ENCODE data around the gene RAD23A. TPM values are rescaled to one million over a fixed set of nuclear protein-coding genes. Genes with fewer than 3 reads are reported as not detected.

Gene RAD23A
- total and polyA plus RNA-seq, 10 of the 15 experiments (the other 5 are each of a cell fraction or from before 2014, with no cell fraction given), result 8.8 to 198 (median 119) TPM

DNA sequence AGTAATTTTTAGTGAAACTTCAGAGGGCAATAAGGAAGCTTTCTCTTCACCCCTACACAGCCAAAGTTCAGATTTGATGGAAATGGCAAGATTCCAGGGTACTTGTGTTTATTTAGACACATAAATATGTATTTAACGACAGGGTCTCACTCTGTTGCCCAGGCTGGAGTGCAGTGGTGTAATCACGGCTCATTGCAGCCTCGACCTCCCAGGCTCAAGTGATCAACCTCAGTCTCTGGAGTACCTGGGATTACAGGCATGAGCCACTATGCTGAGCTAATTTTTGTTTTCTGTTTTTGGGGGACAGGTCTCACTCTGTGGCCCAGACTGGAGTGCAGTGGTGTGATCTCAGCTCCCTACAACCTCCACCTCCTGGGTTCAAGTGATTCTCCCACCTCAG is 24.6 kb upstream of the RAD23A start:
- DNase-seq (ENCODE audit: low read depth, low spot score), result no peak
- BruUV-seq (replicated peaks), result no TSS peak
- ChIA-PET POLR2A (interaction anchor here (0.7 kb wide), 1 partner anchor 305 kb away, joined by 7 read pairs; no protein-coding TSS in a partner anchor), CTCF (interaction anchor here (0.6 to 1.5 kb wide), 2 partner anchors 44 to 47 kb away, joined by 3 to 4 read pairs; no protein-coding TSS in a partner anchor), SMC1A (ENCODE audit: uncharacterized antibody, unreplicated experiment) (interaction anchor here (1.3 to 2.6 kb wide), 3 partner anchors 11 to 44 kb away, joined by 3 to 14 read pairs (median 5); no protein-coding TSS in a partner anchor), RAD21 (ENCODE audit: unreplicated experiment) (interaction anchor here (1.0 to 1.9 kb wide), 2 partner anchors 9 to 44 kb away, joined by 3 to 6 read pairs; no protein-coding TSS in a partner anchor)
- Histone ChIP-seq H3K4me1 (ENCODE audit: control insufficient read depth, insufficient read depth, low read length) (peaks cover 3% of the 10 kb centered on the region; the same call in 1 of the 2 replicates), H3K4me2 (ENCODE audit: control insufficient read depth, insufficient read depth) (no peak overlapping the region), H3K9ac (ENCODE audit: control insufficient read depth, insufficient read depth, low read length) (no peak overlapping the region), H3K4me3 (no peak overlapping the region), H3K36me3 (ENCODE audit: control insufficient read depth in 2 of 2, insufficient read depth in 2 of 2, low read length in 1 of 2) (peaks cover 15 to 18% of the 10 kb centered on the region in 2 experiments), H3K27ac (ENCODE audit: control insufficient read depth, insufficient read depth) (no peak overlapping the region), H3K27me3 (replicated peaks in 1 of 2; ENCODE audit: control insufficient read depth in 2 of 2, insufficient read depth in 2 of 2, low read length in 1 of 2) (no peaks in the 10 kb centered on the region), H3K9me3 (replicated peaks; ENCODE audit: control insufficient read depth, insufficient read depth, low read length) (no peaks in the 10 kb centered on the region; the same call in 2 of the 3 replicates), H3K79me2 (ENCODE audit: control insufficient read depth, insufficient read depth, low read length) (no peaks in the 10 kb centered on the region), H4K20me1 (ENCODE audit: control insufficient read depth, insufficient read depth) (no peaks in the 10 kb centered on the region), H2AFZ (ENCODE audit: control insufficient read depth, low read depth, low read length) (no peak overlapping the region)
- in situ Hi-C loops (cut with MboI) (no loop called here), intact Hi-C loops (cut with micrococcal nuclease; ENCODE audit: unreplicated experiment) (no loop called here)
- no peak for FAIRE-seq
- ATAC-seq, result no peak
- WGBS (ENCODE audit: insufficient coverage, insufficient replicate concordance, low lambda C conversion rate, missing lambda C conversion rate), result 64% methylated on average over 3 of the region's 3 CpGs
- TF ChIP-seq ZSCAN29 (IDR thresholded peaks at IDR 0.05) (no peak), MEF2B (IDR thresholded peaks at IDR 0.05; ENCODE audit: partially characterized antibody, poor library complexity, severe bottlenecking) (no peak), HDAC2 (IDR thresholded peaks at IDR 0.05) (no peak), ZNF622 (IDR thresholded peaks at IDR 0.05) (no peak), ZNF274 (IDR thresholded peaks at IDR 0.05; ENCODE audit: insufficient read depth, insufficient read length) (no peak), SMARCA5 (IDR thresholded peaks at IDR 0.05) (no peak), ASH2L (IDR thresholded peaks at IDR 0.05; ENCODE audit: borderline replicate concordance, low read depth) (no peak)
- TF ChIP-seq, protein P1, sequence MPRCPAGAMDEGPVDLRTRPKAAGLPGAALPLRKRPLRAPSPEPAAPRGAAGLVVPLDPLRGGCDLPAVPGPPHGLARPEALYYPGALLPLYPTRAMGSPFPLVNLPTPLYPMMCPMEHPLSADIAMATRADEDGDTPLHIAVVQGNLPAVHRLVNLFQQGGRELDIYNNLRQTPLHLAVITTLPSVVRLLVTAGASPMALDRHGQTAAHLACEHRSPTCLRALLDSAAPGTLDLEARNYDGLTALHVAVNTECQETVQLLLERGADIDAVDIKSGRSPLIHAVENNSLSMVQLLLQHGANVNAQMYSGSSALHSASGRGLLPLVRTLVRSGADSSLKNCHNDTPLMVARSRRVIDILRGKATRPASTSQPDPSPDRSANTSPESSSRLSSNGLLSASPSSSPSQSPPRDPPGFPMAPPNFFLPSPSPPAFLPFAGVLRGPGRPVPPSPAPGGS (IDR thresholded peaks at IDR 0.05; ENCODE audit: borderline replicate concordance, insufficient read depth, low read depth, low read length, poor library complexity, severe bottlenecking), result no peak
- TF ChIP-seq, protein P2, sequence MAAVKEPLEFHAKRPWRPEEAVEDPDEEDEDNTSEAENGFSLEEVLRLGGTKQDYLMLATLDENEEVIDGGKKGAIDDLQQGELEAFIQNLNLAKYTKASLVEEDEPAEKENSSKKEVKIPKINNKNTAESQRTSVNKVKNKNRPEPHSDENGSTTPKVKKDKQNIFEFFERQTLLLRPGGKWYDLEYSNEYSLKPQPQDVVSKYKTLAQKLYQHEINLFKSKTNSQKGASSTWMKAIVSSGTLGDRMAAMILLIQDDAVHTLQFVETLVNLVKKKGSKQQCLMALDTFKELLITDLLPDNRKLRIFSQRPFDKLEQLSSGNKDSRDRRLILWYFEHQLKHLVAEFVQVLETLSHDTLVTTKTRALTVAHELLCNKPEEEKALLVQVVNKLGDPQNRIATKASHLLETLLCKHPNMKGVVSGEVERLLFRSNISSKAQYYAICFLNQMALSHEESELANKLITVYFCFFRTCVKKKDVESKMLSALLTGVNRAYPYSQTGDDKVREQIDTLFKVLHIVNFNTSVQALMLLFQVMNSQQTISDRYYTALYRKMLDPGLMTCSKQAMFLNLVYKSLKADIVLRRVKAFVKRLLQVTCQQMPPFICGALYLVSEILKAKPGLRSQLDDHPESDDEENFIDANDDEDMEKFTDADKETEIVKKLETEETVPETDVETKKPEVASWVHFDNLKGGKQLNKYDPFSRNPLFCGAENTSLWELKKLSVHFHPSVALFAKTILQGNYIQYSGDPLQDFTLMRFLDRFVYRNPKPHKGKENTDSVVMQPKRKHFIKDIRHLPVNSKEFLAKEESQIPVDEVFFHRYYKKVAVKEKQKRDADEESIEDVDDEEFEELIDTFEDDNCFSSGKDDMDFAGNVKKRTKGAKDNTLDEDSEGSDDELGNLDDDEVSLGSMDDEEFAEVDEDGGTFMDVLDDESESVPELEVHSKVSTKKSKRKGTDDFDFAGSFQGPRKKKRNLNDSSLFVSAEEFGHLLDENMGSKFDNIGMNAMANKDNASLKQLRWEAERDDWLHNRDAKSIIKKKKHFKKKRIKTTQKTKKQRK (IDR thresholded peaks at IDR 0.05; ENCODE audit: low read depth, low read length), result no peak
- TF ChIP-seq, protein P3, sequence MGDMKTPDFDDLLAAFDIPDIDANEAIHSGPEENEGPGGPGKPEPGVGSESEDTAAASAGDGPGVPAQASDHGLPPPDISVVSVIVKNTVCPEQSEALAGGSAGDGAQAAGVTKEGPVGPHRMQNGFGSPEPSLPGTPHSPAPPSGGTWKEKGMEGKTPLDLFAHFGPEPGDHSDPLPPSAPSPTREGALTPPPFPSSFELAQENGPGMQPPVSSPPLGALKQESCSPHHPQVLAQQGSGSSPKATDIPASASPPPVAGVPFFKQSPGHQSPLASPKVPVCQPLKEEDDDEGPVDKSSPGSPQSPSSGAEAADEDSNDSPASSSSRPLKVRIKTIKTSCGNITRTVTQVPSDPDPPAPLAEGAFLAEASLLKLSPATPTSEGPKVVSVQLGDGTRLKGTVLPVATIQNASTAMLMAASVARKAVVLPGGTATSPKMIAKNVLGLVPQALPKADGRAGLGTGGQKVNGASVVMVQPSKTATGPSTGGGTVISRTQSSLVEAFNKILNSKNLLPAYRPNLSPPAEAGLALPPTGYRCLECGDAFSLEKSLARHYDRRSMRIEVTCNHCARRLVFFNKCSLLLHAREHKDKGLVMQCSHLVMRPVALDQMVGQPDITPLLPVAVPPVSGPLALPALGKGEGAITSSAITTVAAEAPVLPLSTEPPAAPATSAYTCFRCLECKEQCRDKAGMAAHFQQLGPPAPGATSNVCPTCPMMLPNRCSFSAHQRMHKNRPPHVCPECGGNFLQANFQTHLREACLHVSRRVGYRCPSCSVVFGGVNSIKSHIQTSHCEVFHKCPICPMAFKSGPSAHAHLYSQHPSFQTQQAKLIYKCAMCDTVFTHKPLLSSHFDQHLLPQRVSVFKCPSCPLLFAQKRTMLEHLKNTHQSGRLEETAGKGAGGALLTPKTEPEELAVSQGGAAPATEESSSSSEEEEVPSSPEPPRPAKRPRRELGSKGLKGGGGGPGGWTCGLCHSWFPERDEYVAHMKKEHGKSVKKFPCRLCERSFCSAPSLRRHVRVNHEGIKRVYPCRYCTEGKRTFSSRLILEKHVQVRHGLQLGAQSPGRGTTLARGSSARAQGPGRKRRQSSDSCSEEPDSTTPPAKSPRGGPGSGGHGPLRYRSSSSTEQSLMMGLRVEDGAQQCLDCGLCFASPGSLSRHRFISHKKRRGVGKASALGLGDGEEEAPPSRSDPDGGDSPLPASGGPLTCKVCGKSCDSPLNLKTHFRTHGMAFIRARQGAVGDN (IDR thresholded peaks at IDR 0.05), result no peak
- TF ChIP-seq, protein P4, sequence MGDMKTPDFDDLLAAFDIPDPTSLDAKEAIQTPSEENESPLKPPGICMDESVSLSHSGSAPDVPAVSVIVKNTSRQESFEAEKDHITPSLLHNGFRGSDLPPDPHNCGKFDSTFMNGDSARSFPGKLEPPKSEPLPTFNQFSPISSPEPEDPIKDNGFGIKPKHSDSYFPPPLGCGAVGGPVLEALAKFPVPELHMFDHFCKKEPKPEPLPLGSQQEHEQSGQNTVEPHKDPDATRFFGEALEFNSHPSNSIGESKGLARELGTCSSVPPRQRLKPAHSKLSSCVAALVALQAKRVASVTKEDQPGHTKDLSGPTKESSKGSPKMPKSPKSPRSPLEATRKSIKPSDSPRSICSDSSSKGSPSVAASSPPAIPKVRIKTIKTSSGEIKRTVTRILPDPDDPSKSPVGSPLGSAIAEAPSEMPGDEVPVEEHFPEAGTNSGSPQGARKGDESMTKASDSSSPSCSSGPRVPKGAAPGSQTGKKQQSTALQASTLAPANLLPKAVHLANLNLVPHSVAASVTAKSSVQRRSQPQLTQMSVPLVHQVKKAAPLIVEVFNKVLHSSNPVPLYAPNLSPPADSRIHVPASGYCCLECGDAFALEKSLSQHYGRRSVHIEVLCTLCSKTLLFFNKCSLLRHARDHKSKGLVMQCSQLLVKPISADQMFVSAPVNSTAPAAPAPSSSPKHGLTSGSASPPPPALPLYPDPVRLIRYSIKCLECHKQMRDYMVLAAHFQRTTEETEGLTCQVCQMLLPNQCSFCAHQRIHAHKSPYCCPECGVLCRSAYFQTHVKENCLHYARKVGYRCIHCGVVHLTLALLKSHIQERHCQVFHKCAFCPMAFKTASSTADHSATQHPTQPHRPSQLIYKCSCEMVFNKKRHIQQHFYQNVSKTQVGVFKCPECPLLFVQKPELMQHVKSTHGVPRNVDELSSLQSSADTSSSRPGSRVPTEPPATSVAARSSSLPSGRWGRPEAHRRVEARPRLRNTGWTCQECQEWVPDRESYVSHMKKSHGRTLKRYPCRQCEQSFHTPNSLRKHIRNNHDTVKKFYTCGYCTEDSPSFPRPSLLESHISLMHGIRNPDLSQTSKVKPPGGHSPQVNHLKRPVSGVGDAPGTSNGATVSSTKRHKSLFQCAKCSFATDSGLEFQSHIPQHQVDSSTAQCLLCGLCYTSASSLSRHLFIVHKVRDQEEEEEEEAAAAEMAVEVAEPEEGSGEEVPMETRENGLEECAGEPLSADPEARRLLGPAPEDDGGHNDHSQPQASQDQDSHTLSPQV (IDR thresholded peaks at IDR 0.05), result no peak

Data from GM12878 (cell line).